Thyroid gland (tissue), 4 donors: Measurements from ENCODE around the gene GEN1. TPM values are rescaled to one million over a fixed set of nuclear protein-coding genes. Genes with fewer than 3 reads are reported as not detected.

Source experiments
- DNase-seq, 2 donors: peaks; one replicate each; pipeline ENCODE4 v3.0.0-alpha.2; 2019
- H3K27ac ChIP-seq, 3 donors: fragments of 200-600 bp; sonication (generic); 1 replicate in 2 of 3; 2 replicates in 1 of 3; pipeline ENCODE4 v1.5.1; 2016 to 2019; ENCODE audit warnings: mild to moderate bottlenecking in 1 of 3, moderate library complexity in 1 of 3
- H3K27me3 ChIP-seq: fragments of 200-600 bp; sonication (generic); one replicate; pipeline ENCODE4 v1.5.1; 2019
- H3K36me3 ChIP-seq, 2 donors: fragments of 200-600 bp; sonication (generic); one replicate each; pipeline ENCODE4 v1.5.1; 2016 to 2019
- H3K4me1 ChIP-seq, 2 donors: fragments of 200-600 bp; sonication (generic); one replicate each; pipeline ENCODE4 v1.5.1; 2017 to 2019
- H3K4me3 ChIP-seq, 3 donors: fragments of 200-600 bp; sonication (generic); replicated peaks in 1 of 3; 1 replicate in 2 of 3; 2 replicates in 1 of 3; pipeline ENCODE4 v1.5.1; 2016; ENCODE audit warnings: mild to moderate bottlenecking in 1 of 3
- H3K9me3 ChIP-seq: fragments of 200-600 bp; sonication (generic); one replicate; pipeline ENCODE4 v1.5.1; 2017
- POLR2A ChIP-seq, 2 donors: fragments of 450-650 bp; IDR thresholded peaks; one replicate each; pipeline ENCODE4 v1.6.1; 2017; ENCODE audit warnings: antibody characterized with exemption in 2 of 2, mild to moderate bottlenecking in 2 of 2, moderate library complexity in 1 of 2
- WGBS, 2 donors: methylation state at CpG; one replicate each; pipeline ENCODE4 v1.1.5; 2017; 5-methylcytosine and 5-hydroxymethylcytosine counted together
- intact Hi-C: fragments of 100-400 bp; cut with DNase I; formaldehyde crosslinking; loops from one replicate; pipeline ENCODE4 v1.15.1; 2023
- total RNA-seq, 4 donors: library from RNA; depleted of rRNA; stranded (reverse); fragments of >200 nt; gene quantifications; one replicate each; pipeline ENCODE4 v1.2.3, GENCODE V29; 2016
- TF ChIP-seq, protein P1 (sequence below), 6 experiments: fragments of 200-600 bp in 3 of 6; fragments of 450-650 bp in 3 of 6; sonication (generic) in 3 of 6; IDR thresholded peaks; one replicate each; pipeline ENCODE4 v1.5.1; 2016 to 2019; ENCODE audit warnings: antibody characterized with exemption in 6 of 6, mild to moderate bottlenecking in 2 of 6, inconsistent platforms in 1 of 6, moderate library complexity in 1 of 6

Gene GEN1
- total RNA-seq, 4 donors from 2014 or later = 4.4 to 15.9 (median 9.8) TPM

DNA sequence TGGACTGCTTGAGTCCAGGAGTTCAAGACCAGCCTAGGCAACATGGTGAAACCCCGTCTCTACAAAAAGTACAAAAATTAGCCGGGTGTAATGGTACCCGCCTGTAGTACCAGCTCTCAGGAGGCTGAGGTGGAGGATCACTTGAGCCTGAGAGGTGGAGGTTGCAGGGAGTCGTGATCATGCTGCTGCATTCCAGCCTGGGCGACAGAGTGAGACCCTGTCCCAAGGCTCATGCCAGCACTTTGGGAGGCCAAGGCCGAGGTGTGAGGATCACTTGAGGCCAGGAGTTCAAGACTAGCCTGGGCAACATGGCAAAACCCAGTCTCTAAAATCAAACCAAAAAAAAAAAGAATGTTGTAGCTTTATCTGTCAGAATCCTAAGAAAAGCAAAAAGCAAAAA, 25.7 kb upstream of the GEN1 start:
- H3K4me3 ChIP-seq = no peak overlapping the region
- H3K4me1 ChIP-seq = no peaks in the 10 kb centered on the region
- H3K9me3 ChIP-seq = no peaks in the 10 kb centered on the region
- no peak overlapping the region for H3K27ac ChIP-seq
- TF ChIP-seq, protein P1, sequence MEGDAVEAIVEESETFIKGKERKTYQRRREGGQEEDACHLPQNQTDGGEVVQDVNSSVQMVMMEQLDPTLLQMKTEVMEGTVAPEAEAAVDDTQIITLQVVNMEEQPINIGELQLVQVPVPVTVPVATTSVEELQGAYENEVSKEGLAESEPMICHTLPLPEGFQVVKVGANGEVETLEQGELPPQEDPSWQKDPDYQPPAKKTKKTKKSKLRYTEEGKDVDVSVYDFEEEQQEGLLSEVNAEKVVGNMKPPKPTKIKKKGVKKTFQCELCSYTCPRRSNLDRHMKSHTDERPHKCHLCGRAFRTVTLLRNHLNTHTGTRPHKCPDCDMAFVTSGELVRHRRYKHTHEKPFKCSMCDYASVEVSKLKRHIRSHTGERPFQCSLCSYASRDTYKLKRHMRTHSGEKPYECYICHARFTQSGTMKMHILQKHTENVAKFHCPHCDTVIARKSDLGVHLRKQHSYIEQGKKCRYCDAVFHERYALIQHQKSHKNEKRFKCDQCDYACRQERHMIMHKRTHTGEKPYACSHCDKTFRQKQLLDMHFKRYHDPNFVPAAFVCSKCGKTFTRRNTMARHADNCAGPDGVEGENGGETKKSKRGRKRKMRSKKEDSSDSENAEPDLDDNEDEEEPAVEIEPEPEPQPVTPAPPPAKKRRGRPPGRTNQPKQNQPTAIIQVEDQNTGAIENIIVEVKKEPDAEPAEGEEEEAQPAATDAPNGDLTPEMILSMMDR (IDR thresholded peaks at IDR 0.05) = no peak
- no peak for TF ChIP-seq POLR2A (IDR thresholded peaks at IDR 0.05)
- H3K36me3 ChIP-seq = peaks cover 0 to 11% of the 10 kb centered on the region in 2 donors
- H3K27me3 ChIP-seq = no peaks in the 10 kb centered on the region
- 94 to 96% methylated on average over 6 of the region's 6 CpGs for WGBS, 2 donors
- no peak for DNase-seq
- intact Hi-C loops = no loop called here

DNA sequence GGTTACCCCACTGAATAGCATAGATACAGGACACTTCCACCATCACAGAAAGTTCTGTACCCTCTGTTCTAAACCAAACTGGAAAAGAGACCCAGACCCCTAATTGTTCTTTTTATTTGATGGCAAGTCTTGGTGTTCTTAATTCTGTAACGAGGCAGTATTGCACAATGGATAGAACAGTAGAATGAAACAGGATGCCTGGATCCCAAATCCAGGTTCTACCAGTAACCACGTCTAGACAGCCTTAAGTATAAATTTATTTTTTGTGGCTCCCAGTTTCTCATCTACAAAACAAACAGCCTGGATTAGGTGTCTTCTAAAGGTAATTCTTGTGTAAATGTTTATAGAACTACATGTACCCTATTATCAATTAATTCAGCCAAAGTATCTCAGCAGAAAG, 24.1 kb upstream of the GEN1 start:
- Histone ChIP-seq H3K27me3 (no peaks in the 10 kb centered on the region), H3K4me1 (no peaks in the 10 kb centered on the region), H3K36me3 (peaks cover 0 to 6% of the 10 kb centered on the region in 2 donors), H3K9me3 (no peaks in the 10 kb centered on the region), H3K4me3 (no peak overlapping the region), H3K27ac (no peak overlapping the region)
- DNase-seq = no peak
- TF ChIP-seq, protein P1 (IDR thresholded peaks at IDR 0.05) = no peak
- no peak for TF ChIP-seq POLR2A (IDR thresholded peaks at IDR 0.05)
- intact Hi-C loops = no loop called here
- 95 to 98% methylated on average over 2 of the region's 2 CpGs for WGBS, 2 donors

DNA sequence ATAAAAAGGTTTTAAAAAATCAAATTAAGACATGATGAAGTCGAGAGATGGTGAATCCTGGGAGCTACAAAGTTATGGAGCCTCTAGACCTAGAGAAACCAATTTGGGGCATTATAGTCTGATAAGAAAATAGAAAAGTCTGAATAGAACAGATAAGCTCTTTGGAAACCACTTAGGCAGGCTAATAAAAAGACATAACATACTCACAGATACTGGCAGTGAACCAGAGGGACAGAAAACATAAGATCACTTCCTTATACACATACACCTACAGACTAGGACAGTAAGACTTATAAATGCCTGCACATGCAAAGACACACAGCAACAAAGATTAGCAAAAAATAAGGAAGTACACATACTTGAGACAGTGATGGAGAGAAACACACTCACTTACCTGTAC, 20.3 kb upstream of the GEN1 start:
- no peaks in the 10 kb centered on the region for H3K27me3 ChIP-seq
- H3K4me3 ChIP-seq = no peak overlapping the region
- no peak for TF ChIP-seq POLR2A (IDR thresholded peaks at IDR 0.05)
- WGBS, 2 donors = 91 to 99% methylated on average over 1 of the region's 1 CpG
- H3K36me3 ChIP-seq = peaks cover 18% of the 10 kb centered on the region in 2 donors
- no peaks in the 10 kb centered on the region for H3K9me3 ChIP-seq
- intact Hi-C loops = no loop called here
- DNase-seq = no peak
- H3K27ac ChIP-seq = no peak overlapping the region
- no peaks in the 10 kb centered on the region for H3K4me1 ChIP-seq

DNA sequence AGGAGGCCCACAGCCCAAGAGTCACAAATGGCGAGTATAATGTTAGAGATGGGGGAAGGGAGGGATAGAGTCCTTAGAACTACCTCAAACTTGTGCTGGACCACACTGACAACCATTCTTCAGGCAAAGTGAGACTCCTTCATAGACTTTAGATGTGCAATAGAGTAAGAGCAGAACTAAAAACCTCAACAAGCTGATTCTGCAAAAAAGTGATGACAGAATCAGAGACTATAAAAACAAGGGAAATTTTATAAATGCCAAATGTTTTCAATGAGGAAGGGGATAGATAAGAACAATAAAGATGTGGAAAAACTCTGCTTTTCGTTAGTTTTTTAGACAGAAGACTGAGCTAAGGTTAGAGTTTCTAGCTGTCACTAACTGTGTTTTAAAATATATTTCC, 18.1 kb upstream of the GEN1 start:
- Histone ChIP-seq H3K4me3 (no peak overlapping the region), H3K4me1 (no peaks in the 10 kb centered on the region), H3K27ac (no peak overlapping the region), H3K27me3 (no peaks in the 10 kb centered on the region), H3K9me3 (no peaks in the 10 kb centered on the region), H3K36me3 (peaks cover 18% of the 10 kb centered on the region in 2 donors)
- TF ChIP-seq, protein P1 (IDR thresholded peaks at IDR 0.05) = no peak
- no peak for TF ChIP-seq POLR2A (IDR thresholded peaks at IDR 0.05)
- intact Hi-C loops = no loop called here
- DNase-seq = no peak
- WGBS, 2 donors = 91 to 99% methylated on average over 2 of the region's 2 CpGs

- Histone ChIP-seq H3K4me1 (no peaks in the 10 kb centered on the region), H3K9me3 (no peaks in the 10 kb centered on the region), H3K36me3 (peaks cover 12 to 18% of the 10 kb centered on the region in 2 donors), H3K27me3 (no peaks in the 10 kb centered on the region), H3K27ac (no peak overlapping the region), H3K4me3 (no peak overlapping the region)
- TF ChIP-seq, protein P1 (IDR thresholded peaks at IDR 0.05) = no peak
- TF ChIP-seq POLR2A (IDR thresholded peaks at IDR 0.05) = no peak
- 85 to 92% methylated on average over 1 of the region's 1 CpG for WGBS, 2 donors
- no peak for DNase-seq
- intact Hi-C loops = no loop called here
Measured at GRCh38 chr2:17736989-17737388, 16.9 kb upstream of the GEN1 start.

DNA sequence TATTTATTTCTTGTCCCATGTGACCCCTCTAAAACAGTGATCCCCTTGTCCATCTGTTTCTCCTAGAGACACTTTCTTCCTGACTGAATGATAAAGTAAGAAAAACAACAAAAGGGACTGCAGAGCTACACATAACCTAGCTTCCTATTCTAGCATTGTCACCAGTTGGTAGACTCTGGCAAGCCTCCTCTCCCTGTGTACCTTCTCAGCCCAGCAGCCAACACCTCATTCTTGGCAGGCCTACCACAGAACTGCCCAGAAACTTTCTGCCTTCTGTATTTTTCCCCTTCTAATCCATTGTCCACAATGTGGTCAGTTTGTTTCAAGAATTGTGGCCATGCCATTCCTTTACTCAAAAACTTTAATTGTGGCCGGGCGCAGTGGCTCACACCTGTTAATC, 13.7 kb upstream of the GEN1 start:
- intact Hi-C loops = no loop called here
- H3K36me3 ChIP-seq = peaks cover 12 to 22% of the 10 kb centered on the region in 2 donors

More for the DNA sequence above, 13.7 kb upstream of the GEN1 start:
- Histone ChIP-seq H3K27ac (no peak overlapping the region), H3K4me3 (no peak overlapping the region), H3K4me1 (no peaks in the 10 kb centered on the region), H3K9me3 (no peaks in the 10 kb centered on the region), H3K27me3 (no peaks in the 10 kb centered on the region)
- DNase-seq = no peak
- 81 to 84% methylated on average over 2 of the region's 2 CpGs for WGBS, 2 donors
- TF ChIP-seq POLR2A (IDR thresholded peaks at IDR 0.05) = no peak
- TF ChIP-seq, protein P1 (IDR thresholded peaks at IDR 0.05) = no peak
